Upper lobe of right lung (tissue), 1 donor: ENCODE measurements around the gene RARG. TPM values are rescaled to one million over a fixed set of nuclear protein-coding genes. Genes with fewer than 3 reads are reported as not detected.

Experiments
- ATAC-seq: fragments of 200-7000 bp; cut with Tn5 transposase; one replicate; pipeline ENCODE4 v1.9.1; 2020; ENCODE audit warnings: mild to moderate bottlenecking, moderate library complexity
- DNase-seq: peaks from one replicate; pipeline ENCODE4 v3.0.0-alpha.2; 2020
- H3K27ac ChIP-seq: fragments of 200-600 bp; one replicate; pipeline ENCODE4 v1.8.0; 2022
- H3K27me3 ChIP-seq: fragments of 200-600 bp; one replicate; pipeline ENCODE4 v1.8.0; 2022; ENCODE audit warnings: mild to moderate bottlenecking
- H3K36me3 ChIP-seq: fragments of 200-600 bp; one replicate; pipeline ENCODE4 v1.8.0; 2022
- H3K4me1 ChIP-seq: fragments of 200-600 bp; one replicate; pipeline ENCODE4 v1.8.0; 2022
- H3K4me3 ChIP-seq: fragments of 200-600 bp; one replicate; pipeline ENCODE4 v1.8.0; 2022; ENCODE audit warnings: mild to moderate bottlenecking
- H3K9me3 ChIP-seq: fragments of 200-600 bp; one replicate; pipeline ENCODE4 v1.8.0; 2022
- intact Hi-C: fragments of 100-400 bp; cut with DNase I; formaldehyde crosslinking; loops from one replicate; pipeline ENCODE4 v1.11.0; 2022
- total RNA-seq: library from RNA; stranded (reverse); fragmentation: NEBNext Ultra II Directional; extraction: Animal tissue kit (Norgen Biotek cat#: 25700); gene quantifications from one replicate; pipeline ENCODE4 v1.2.1, GENCODE V29; 2021
- TF ChIP-seq, protein P1 (sequence below): fragments of 200-600 bp; IDR thresholded peaks from one replicate; pipeline ENCODE4 v1.8.0; 2022; ENCODE audit warnings: antibody characterized with exemption
- donor health status: DM: no; HTN: yes; CAD: no; lungs with severe emphysema.

Gene RARG
- total RNA-seq, 1 donor from 2014 or later: 23.8 TPM

- DNase-seq (no peak), ATAC-seq (no peak)
- Histone ChIP-seq H3K4me1 (peaks cover 13% of the 10 kb centered on the region), H3K27ac (no peak overlapping the region), H3K4me3 (no peak overlapping the region), H3K9me3 (no peaks in the 10 kb centered on the region), H3K36me3 (no peaks in the 10 kb centered on the region), H3K27me3 (no peaks in the 10 kb centered on the region)
- TF ChIP-seq, protein P1, sequence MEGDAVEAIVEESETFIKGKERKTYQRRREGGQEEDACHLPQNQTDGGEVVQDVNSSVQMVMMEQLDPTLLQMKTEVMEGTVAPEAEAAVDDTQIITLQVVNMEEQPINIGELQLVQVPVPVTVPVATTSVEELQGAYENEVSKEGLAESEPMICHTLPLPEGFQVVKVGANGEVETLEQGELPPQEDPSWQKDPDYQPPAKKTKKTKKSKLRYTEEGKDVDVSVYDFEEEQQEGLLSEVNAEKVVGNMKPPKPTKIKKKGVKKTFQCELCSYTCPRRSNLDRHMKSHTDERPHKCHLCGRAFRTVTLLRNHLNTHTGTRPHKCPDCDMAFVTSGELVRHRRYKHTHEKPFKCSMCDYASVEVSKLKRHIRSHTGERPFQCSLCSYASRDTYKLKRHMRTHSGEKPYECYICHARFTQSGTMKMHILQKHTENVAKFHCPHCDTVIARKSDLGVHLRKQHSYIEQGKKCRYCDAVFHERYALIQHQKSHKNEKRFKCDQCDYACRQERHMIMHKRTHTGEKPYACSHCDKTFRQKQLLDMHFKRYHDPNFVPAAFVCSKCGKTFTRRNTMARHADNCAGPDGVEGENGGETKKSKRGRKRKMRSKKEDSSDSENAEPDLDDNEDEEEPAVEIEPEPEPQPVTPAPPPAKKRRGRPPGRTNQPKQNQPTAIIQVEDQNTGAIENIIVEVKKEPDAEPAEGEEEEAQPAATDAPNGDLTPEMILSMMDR: no peak
- intact Hi-C loops: no loop called here
These were observed 31.4 kb downstream of the RARG start for GRCh38 chr12:53200458-53201176.

- no peak for DNase-seq
- intact Hi-C loops: no loop called here
- no peaks in the 10 kb centered on the region for H3K9me3 ChIP-seq
- H3K36me3 ChIP-seq: no peaks in the 10 kb centered on the region
- no peak overlapping the region for H3K4me3 ChIP-seq
- no peak overlapping the region for H3K27ac ChIP-seq
- H3K27me3 ChIP-seq: no peaks in the 10 kb centered on the region
- peaks cover 13% of the 10 kb centered on the region for H3K4me1 ChIP-seq
- TF ChIP-seq, protein P1: no peak
- no peak for ATAC-seq
These were observed 31.9 kb downstream of the RARG start for GRCh38 chr12:53200107-53200457.

DNA sequence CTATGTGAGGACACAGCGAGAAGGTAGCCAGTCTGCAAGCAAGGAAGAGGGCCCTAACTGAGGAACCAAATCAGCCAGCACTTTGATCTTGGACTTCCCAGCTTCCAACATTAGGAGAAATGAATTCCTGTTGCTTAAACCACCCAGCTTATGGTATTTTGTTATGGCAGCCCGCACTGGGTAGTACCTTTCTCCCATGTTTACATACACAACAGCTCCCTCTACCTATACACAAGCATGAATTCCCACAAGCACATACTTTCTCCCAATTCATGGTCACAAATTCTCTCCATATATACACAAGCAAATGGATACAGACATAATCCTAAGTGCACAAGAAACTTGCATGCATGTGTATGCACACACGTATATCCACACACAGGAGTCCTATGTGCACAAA, 32.3 kb downstream of the RARG start:
- DNase-seq: no peak
- ATAC-seq: no peak
- Histone ChIP-seq H3K4me1 (peaks cover 13% of the 10 kb centered on the region), H3K27ac (no peak overlapping the region), H3K27me3 (no peaks in the 10 kb centered on the region), H3K9me3 (no peaks in the 10 kb centered on the region), H3K4me3 (no peak overlapping the region), H3K36me3 (no peaks in the 10 kb centered on the region)
- intact Hi-C loops: loop anchor here (5.0 kb wide), 1 partner anchor 37 kb away; no protein-coding TSS in a partner anchor
- TF ChIP-seq, protein P1: no peak

DNA sequence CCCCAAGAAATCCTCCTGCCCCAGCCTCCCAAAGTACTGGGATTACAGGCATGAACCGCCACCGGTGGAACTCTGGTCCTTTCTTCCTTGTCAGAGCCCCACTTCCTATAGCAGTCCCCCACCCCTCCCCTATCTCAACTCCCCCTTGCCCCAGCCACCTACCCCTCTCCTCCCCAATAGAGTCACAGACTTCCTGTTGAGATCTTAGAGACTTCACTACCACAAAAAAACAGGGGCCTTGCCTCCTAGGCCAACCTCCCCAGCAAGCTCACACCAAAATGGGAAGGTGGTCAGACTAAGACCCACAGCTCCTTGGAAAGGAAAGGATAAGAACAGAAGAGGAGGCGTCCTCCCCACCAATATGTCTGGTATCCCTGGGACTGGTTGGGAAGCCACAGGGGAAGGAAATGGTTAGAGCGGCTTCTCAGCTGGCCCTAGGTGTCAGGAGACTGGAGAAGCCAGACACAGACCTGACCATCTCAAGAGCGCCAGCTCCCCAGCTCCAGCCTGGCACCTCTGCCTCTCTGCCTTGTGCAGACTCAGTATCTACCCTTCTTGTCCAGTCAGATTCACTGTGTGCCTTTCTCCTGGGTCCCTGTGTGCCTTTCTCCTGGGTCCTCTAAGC, 33.4 kb downstream of the RARG start:
- ATAC-seq (no peak), DNase-seq (no peak)
- H3K27me3 ChIP-seq: no peaks in the 10 kb centered on the region
- intact Hi-C loops: loop anchor here (5.0 kb wide), 1 partner anchor 36 kb away; no protein-coding TSS in a partner anchor
- peaks cover 13% of the 10 kb centered on the region for H3K4me1 ChIP-seq
- no peaks in the 10 kb centered on the region for H3K9me3 ChIP-seq
- H3K4me3 ChIP-seq: no peak overlapping the region
- H3K36me3 ChIP-seq: no peaks in the 10 kb centered on the region
- TF ChIP-seq, protein P1: no peak
- no peak overlapping the region for H3K27ac ChIP-seq

DNA sequence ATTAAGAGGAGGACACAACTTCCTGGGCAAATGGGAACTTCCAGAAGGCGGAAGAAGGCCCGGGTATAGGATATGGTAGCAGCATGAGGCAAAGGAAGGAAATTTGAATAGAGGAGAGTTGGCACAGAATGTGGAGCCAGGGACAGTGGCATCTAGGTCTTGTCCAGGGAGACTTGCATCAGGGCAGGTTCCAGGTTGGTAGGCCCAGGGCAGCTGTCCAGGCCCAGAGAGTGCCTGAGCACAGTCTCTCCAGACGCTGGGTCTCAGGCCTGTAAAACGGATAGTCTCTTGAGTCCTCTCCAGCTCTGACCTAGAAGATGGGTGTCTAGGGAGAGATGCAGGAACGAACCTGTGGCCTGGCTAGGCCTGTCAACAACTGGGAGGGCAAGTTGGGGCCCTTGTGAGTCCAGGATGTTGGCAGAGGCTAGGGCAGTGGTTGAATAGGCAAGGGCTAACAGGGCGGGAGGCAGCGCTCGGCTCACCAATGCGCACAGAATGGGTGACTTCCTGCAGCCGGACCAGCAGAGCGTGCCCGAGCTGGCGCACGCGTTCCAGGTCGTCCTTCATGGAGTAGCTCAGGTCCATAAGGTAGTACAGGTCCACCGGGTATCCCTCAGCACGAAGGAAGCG, 34.9 kb downstream of the RARG start:
- ATAC-seq: no peak
- Histone ChIP-seq H3K27me3 (no peaks in the 10 kb centered on the region), H3K36me3 (no peaks in the 10 kb centered on the region), H3K27ac (no peak overlapping the region), H3K4me1 (peaks cover 13% of the 10 kb centered on the region), H3K9me3 (no peaks in the 10 kb centered on the region), H3K4me3 (peak overlapping the region; percentile 35)
- DNase-seq: no peak
- intact Hi-C loops: loop anchor here (5.0 kb wide), 1 partner anchor 35 kb away; no protein-coding TSS in a partner anchor
- TF ChIP-seq, protein P1: no peak
